T-helper 1 cell treated with Interleukin-12 subunit alpha and Interleukin-12 subunit beta and Interleukin-4 antibody, amounts not matched to agents 30 μg/mL and 1 μg/mL, for 36 hours (primary cell): ENCODE measurements around the gene TMEM106C.

Experiments
- H3K27ac Mint-ChIP-seq: one replicate; pipeline ENCODE4 v1.8.0; 2021; ENCODE audit warnings: mild to moderate bottlenecking, mixed read lengths
- H3K27me3 Mint-ChIP-seq: one replicate; pipeline ENCODE4 v1.8.0; 2021; ENCODE audit warnings: low read depth, mixed read lengths
- H3K36me3 Mint-ChIP-seq: one replicate; pipeline ENCODE4 v1.8.0; 2021; ENCODE audit warnings: low read depth, mixed read lengths
- H3K4me1 Mint-ChIP-seq: one replicate; pipeline ENCODE4 v1.8.0; 2021; ENCODE audit warnings: low read depth, mixed read lengths
- H3K4me3 Mint-ChIP-seq: one replicate; pipeline ENCODE4 v1.8.0; 2021; ENCODE audit warnings: mild to moderate bottlenecking, moderate library complexity, mixed read lengths
- H3K9me3 Mint-ChIP-seq: one replicate; pipeline ENCODE4 v1.8.0; 2021; ENCODE audit warnings: mixed read lengths

TMEM106C gene

DNA sequence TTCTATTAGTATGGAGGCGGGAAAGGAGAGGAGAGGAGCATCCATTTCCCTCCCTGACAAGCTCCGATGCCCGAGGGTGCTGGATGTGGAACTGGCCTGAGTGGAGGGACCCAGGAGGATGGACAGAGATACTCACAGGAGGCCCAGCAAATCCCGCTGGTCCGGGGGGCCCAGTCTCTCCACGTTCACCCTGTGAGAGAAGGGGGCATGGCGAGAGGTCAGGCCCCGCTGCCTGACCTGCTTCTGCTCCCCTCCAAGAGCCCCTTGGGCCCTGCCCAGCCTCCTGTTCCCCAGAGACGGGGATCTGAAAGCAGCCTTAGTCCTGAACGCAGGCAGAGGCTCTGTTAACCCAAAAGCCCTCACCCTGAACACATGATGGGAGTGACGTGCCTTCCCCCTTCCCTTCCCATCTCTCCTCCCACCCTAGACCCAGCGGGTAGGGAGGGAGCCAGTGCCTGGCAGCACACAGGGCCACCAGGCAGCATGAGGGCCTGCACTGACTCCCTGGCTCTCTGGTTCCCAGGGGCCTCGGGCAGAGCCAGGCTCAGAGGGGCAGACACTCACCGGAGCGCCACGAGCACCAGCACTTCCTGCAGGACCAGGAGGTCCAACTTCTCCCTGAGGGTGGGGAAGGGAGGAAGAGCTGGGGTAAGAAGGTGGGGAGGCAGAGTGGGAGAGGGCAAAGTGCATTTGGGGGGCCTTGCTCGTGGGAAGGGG lies 17.5 kb downstream of the TMEM106C start:
- H3K4me3 Mint-ChIP-seq: no peak overlapping the region
- H3K9me3 Mint-ChIP-seq: no peaks in the 10 kb centered on the region
- no peaks in the 10 kb centered on the region for H3K4me1 Mint-ChIP-seq
- H3K36me3 Mint-ChIP-seq: no peaks in the 10 kb centered on the region
- H3K27ac Mint-ChIP-seq: no peak overlapping the region
- peaks cover 22% of the 10 kb centered on the region for H3K27me3 Mint-ChIP-seq

DNA sequence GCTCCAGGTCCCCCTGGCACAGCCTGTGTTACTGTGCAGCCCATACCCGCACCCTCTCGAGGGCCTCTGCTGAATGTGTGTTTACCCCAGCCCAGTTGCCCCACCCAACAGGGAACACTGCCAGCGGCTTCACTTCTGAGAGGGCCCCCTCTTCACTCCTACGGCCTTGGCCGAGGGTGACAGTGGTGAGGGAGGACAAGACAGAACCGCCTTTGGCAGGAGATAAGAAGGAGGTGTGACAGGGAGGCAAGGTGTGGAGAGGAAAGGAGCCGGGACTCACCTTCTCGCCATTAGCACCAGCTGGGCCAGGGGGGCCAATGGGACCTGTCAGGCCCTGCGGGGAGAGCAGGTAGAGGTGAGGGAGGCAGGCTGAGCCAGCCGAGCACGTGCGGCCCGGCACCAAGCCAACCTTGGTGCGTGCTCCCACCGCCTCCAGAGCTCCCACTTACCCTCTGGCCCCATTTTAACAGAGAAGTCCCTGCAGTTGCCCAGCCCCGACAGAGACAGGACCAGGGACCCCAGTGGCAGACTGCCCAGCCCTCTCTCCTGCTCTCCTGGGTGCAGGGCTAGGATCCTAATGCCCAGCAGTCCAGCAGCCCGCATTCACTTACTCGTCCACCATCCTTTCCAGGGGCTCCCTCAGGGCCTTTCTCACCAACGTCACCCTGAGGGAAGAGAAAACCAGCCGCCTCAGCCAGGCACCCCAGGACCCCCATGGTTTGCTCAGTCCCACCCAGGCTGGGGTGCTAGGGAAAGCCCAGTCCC lies 18.3 kb downstream of the TMEM106C start:
- Mint-ChIP-seq H3K4me3 (no peak overlapping the region), H3K36me3 (no peaks in the 10 kb centered on the region), H3K27me3 (peaks cover 28% of the 10 kb centered on the region), H3K9me3 (no peaks in the 10 kb centered on the region), H3K4me1 (no peaks in the 10 kb centered on the region), H3K27ac (no peak overlapping the region)

DNA sequence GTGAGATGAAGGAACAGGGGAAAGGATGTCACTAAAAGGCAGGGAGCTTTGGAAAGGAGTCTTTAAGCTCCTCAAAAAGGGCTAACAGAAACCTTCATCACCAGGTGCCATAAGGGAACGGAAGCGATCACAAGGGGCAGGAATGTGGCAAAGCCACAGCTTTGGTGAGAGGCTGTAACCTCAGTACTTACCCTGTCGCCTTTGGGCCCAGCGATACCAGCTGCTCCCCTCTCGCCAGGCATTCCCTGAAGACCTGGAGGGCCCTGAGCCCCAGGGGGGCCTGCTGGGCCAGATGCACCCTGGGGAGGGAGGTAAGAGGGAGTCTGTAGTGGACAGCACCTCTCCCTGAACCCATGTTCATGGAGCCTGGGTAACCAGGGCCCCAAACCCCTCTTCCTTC lies 18.9 kb downstream of the TMEM106C start:
- Mint-ChIP-seq H3K27ac (no peak overlapping the region), H3K4me1 (no peaks in the 10 kb centered on the region), H3K9me3 (no peaks in the 10 kb centered on the region), H3K4me3 (no peak overlapping the region), H3K27me3 (peaks cover 33% of the 10 kb centered on the region), H3K36me3 (no peaks in the 10 kb centered on the region)

DNA sequence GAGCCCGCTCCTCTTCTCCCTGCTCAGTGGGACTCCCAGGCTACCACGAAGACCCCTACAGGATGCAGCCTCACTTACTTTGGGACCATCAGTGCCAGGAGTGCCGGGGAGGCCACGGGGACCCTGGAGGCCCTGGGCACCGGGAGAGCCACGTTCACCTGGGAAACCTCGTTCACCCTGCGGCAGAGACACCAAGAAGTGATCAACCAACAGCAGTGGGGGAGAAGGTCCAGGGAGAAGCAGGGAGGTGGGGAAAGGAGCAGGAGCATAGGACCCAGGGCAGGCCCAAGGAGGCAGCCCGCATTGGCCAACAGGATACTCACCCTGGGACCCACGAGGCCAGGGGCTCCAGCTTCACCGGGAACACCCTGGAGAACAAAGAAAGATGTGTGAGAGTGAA lies 19.4 kb downstream of the TMEM106C start:
- Mint-ChIP-seq H3K27me3 (peaks cover 34% of the 10 kb centered on the region), H3K36me3 (no peaks in the 10 kb centered on the region), H3K27ac (no peak overlapping the region), H3K4me3 (no peak overlapping the region), H3K9me3 (no peaks in the 10 kb centered on the region), H3K4me1 (no peaks in the 10 kb centered on the region)

DNA sequence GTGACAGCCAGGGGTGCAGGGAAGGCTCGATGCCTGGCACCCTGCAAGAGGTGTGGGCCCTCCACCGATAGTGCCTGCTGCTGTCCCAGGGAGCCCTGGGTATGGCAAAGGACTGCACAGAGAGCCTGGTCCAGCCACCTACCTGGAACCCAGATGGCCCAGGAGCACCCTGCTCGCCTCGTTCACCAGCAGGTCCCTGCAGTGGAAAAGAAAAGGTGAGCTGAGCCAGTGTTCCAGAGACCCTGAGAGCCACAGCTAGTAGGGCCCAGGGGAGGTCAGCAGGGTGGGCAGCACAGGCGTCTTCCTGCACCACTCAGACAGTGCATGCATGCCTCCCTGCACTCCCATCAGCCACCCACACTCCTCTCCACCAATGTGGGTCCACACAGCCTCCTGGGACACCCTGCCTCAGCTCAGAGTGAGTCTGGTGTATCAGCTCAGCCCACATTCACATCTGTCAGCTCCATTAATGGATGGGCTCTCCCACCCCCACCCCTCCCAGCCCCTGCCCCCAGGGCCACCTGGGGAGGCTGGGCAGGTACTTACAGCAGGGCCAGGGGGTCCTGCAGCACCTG lies 20.2 kb downstream of the TMEM106C start:
- no peaks in the 10 kb centered on the region for H3K4me1 Mint-ChIP-seq
- no peak overlapping the region for H3K27ac Mint-ChIP-seq
- H3K36me3 Mint-ChIP-seq: no peaks in the 10 kb centered on the region
- no peak overlapping the region for H3K4me3 Mint-ChIP-seq
- H3K9me3 Mint-ChIP-seq: no peaks in the 10 kb centered on the region
- H3K27me3 Mint-ChIP-seq: peaks cover 37% of the 10 kb centered on the region

DNA sequence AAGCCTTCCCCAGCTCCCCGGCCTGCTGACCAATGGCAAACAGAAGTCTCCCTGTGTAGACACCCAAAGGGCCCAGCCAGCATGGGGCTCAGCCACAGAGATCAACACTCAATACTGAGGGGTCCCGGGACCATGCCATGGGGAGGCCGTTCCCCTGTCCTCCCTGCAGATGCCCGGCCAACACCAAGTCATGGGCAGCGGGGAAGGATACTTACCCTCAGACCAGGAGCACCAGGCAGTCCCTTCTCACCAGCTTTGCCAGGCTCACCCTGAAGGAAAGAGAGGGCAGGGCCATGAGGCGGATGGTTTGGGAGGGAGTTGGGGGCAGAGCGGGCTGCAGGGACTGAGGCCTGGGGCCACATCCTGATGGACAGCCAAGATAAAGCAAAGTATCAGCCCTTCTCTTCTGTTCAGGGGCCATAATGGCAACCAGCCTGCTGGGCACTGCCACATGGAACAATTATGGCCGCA lies 21.0 kb downstream of the TMEM106C start:
- Mint-ChIP-seq H3K9me3 (no peaks in the 10 kb centered on the region), H3K27me3 (peaks cover 35% of the 10 kb centered on the region), H3K4me1 (peaks cover 2% of the 10 kb centered on the region), H3K4me3 (no peak overlapping the region), H3K27ac (no peak overlapping the region), H3K36me3 (no peaks in the 10 kb centered on the region)

DNA sequence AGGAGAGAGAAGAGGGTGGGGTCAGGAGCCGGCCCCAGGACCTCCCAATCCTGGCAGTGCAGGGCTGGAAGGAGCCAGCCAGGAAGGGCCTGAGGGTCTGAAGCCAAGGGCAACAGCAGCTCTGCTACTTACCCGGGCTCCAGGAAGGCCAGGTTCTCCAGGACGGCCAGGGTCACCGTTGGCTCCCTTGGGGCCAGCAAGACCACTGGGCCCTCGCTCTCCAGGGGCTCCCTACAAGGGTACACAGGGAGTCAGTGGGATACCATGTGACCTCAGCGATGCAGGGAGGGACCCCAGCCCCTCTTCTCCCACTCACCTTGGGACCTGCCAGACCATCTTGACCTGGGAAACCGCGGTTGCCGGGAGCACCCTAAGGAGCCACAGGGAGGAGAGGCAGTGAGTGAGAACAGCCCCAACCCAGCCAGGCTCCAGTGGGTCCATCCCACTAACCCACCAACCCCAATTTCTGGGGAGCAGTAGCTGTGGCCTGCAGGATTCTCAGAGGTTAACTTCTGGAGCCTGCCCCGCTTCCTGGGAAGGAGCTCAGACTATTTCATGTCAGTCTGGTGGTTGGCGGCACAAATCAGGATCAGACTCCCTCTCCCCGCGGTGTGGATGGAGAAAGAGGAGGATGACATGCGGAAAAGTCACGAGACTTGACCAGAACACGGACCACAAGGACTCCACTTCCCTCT lies 22.3 kb downstream of the TMEM106C start:
- H3K36me3 Mint-ChIP-seq: no peaks in the 10 kb centered on the region
- peaks cover 15% of the 10 kb centered on the region for H3K4me1 Mint-ChIP-seq
- no peak overlapping the region for H3K27ac Mint-ChIP-seq
- H3K9me3 Mint-ChIP-seq: no peaks in the 10 kb centered on the region
- no peak overlapping the region for H3K4me3 Mint-ChIP-seq
- peaks cover 49% of the 10 kb centered on the region for H3K27me3 Mint-ChIP-seq

DNA sequence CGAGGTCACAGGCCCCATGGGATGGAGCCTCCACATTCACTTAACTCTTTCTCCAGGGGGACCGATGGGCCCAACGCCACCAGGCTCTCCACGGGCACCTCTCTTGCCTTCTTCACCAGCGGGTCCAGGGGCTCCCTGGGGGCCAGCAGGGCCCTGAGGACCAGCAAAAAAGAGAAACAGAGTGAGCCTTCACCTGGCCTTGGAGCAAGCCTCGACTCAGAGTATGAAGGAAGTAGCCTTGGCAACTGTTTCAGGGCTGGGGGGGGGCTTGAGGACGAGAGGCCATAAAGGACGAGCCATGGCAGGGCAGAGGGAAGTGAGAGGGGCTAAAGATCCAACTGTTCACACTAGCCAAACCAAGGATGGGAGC lies 22.9 kb downstream of the TMEM106C start:
- Mint-ChIP-seq H3K36me3 (no peaks in the 10 kb centered on the region), H3K27ac (no peak overlapping the region), H3K4me1 (peaks cover 21% of the 10 kb centered on the region), H3K4me3 (no peak overlapping the region), H3K27me3 (peaks cover 54% of the 10 kb centered on the region), H3K9me3 (no peaks in the 10 kb centered on the region)

DNA sequence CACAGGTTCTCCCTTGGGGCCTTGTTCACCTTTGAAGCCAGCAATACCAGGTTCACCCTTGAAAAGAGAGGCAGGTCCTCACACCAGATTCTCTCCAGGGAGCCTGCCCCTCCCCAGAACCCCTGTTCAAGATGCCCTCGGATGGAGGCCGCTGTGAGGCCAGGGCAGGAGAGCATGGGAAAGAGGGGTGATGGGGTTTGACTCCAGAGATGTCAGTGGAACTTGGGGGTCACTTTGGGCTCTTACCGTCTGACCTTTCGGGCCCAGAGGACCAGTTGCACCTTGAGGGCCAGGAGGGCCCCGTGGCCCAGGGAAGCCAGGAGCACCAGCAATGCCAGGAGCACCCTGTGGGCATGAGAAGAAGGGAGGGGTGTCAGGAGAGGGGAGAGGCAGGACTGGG lies 23.4 kb downstream of the TMEM106C start:
- Mint-ChIP-seq H3K36me3 (no peaks in the 10 kb centered on the region), H3K27ac (no peak overlapping the region), H3K9me3 (no peaks in the 10 kb centered on the region), H3K4me1 (peaks cover 22% of the 10 kb centered on the region), H3K4me3 (no peak overlapping the region), H3K27me3 (peaks cover 57% of the 10 kb centered on the region)

DNA sequence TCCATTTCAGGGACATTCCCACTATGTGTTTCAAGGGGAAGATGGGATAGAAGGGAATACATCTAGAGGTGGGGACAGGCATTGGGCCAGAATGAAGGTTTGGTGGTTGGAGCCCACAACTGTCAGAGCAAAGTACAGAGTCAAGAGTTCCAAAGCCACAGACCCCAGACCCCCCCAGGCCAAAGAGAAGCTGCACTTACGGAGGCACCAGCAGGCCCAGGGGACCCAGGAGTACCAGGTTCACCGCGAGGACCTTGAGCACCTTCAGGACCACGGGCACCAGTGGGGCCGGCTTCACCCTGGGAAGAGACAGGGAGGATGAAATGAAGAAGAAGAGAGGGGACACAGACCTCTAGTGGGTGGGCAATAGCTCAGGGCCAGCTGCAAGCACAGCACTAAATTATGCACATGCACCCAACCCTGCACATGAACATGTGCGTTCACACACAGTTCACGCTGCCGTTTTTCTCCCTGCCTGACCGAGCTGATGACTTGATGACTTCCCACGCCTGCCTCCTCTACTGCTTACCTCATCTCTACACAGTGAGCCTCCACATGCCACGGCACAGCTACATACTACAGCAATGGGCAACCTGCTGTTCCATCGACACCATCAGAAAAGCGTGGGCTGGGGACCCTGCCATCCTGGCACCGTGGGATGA lies 24.1 kb downstream of the TMEM106C start:
- Mint-ChIP-seq H3K4me3 (no peak overlapping the region), H3K4me1 (peaks cover 25% of the 10 kb centered on the region), H3K9me3 (no peaks in the 10 kb centered on the region), H3K27ac (no peak overlapping the region), H3K27me3 (peaks cover 64% of the 10 kb centered on the region), H3K36me3 (no peaks in the 10 kb centered on the region)

DNA sequence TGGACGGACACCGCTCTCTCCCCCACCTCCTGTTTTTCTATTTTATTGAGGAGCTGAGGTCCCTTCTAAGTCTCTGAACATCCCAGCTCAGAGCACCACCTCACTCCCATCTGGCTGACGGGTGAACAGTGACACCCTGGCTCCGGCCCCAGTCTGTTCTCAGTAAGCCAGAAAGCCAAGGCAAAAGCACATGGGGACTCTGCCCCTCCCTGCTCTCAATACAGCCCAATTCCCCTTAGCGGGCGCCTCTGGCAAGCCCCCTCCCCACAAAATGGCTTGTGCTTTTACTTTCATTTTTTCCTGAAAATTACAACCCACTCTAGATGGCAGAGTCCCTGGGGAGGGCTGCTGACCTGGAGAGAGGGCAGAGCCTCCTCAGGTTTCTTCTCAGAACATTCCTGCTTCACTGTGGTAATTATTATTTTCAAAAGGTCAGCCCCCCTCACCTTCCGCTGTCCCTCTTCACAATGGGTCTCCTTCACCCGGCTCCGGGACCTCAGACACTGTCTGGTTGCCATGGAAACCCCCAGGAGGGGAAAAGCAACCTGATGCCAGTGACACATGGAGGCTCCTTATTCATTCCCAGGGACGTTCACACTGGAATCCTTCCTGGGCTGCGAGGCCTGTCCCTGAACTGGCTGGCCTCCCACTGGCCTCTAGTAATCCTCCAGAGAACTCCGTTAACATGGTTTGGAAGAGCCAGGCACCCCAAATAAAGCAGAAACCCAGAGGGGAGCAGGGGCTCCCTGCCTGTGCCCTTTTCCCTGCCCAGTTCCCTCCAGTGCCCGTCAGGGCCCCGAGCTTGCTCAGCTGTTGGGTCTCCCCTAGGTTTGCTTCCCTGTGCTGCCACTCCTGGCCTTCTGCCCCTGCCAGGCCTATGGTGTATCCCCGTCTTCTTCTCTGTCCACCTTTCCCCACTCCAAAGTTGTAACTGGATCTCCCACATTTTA lies 25.0 kb downstream of the TMEM106C start:
- Mint-ChIP-seq H3K27ac (no peak overlapping the region), H3K4me3 (no peak overlapping the region), H3K27me3 (peaks cover 72% of the 10 kb centered on the region), H3K4me1 (peaks cover 25% of the 10 kb centered on the region), H3K9me3 (no peaks in the 10 kb centered on the region), H3K36me3 (no peaks in the 10 kb centered on the region)

DNA sequence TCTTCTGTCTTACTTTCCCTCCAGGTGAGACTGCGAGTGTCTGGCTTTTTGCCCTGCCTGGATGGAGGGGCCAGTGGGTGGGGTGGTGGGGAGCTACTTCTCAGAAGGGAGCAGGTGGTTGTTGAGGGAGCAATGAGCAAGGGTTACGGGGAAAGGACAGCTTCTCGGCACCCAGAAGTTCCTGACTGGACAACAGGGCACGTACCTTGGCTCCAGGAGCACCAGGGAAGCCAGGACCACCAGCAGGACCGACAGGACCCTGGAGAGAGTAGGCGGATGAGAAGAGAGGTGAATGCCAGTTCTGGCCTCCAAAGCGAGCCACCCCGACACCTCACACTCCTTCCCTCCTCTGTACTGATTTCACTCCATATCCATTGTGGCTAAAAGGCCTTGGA lies 25.6 kb downstream of the TMEM106C start:
- Mint-ChIP-seq H3K36me3 (no peaks in the 10 kb centered on the region), H3K9me3 (no peaks in the 10 kb centered on the region), H3K27ac (no peak overlapping the region), H3K4me3 (no peak overlapping the region), H3K27me3 (peaks cover 78% of the 10 kb centered on the region), H3K4me1 (peaks cover 25% of the 10 kb centered on the region)

DNA sequence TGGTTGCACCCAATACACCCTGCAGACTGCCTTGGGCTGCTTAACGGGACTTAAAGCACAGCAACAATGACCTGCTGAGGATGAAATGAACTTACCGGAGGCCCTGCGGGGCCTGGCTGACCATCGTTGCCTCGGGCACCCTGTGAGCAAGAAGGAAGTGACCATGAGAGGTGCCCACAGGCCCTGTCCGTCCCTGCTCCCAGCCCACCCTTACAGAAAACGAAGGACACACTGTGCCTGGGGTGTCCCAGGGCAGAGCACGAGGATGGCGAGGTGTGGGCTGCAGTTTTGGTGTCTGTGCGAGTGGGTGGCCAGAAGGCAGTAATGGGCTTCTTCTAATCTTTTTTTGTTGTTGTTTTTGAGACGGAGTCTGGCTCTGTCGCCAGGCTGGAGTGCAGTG lies 26.3 kb downstream of the TMEM106C start:
- H3K4me3 Mint-ChIP-seq: no peak overlapping the region
- peaks cover 78% of the 10 kb centered on the region for H3K27me3 Mint-ChIP-seq
- peaks cover 25% of the 10 kb centered on the region for H3K4me1 Mint-ChIP-seq
- no peak overlapping the region for H3K27ac Mint-ChIP-seq
- no peaks in the 10 kb centered on the region for H3K9me3 Mint-ChIP-seq
- no peaks in the 10 kb centered on the region for H3K36me3 Mint-ChIP-seq
